WTC11 (cell line): ENCODE measurements around the gene SLC25A38. TPM values are rescaled to one million over a fixed set of nuclear protein-coding genes. Genes with fewer than 3 reads are reported as not detected.

Experiments used
- ATAC-seq: fragments of 200-7000 bp; cut with Tn5 transposase; 2 replicates; pipeline ENCODE4 v1.10.0; 2021; ENCODE audit warnings: mild to moderate bottlenecking, moderate library complexity
- CTCF ChIA-PET: fragments of 300-600 bp; sonication (Branson Sonifier 250); formaldehyde crosslinking; loops from one replicate; lab custom pipeline; 2021; ENCODE audit warnings: antibody characterized with exemption; lab: Charles Lee
- POLR2A ChIA-PET: fragments of 350-600 bp; sonication (Branson Sonifier 250); formaldehyde crosslinking; loops from one replicate; lab custom pipeline; 2021; ENCODE audit warnings: antibody characterized with exemption; lab: Charles Lee
- DNase-seq: peaks from one replicate; pipeline ENCODE4 v3.0.0; 2021; ENCODE audit warnings: low spot score
- H3K27ac Mint-ChIP-seq: 2 replicates; pipeline ENCODE4 v1.8.0; 2021; ENCODE audit warnings: mixed read lengths
- H3K27me3 Mint-ChIP-seq: 2 replicates; pipeline ENCODE4 v1.8.0; 2021; ENCODE audit warnings: low read depth, mild to moderate bottlenecking, moderate library complexity, mixed read lengths
- H3K36me3 Mint-ChIP-seq: 2 replicates; pipeline ENCODE4 v1.8.0; 2021; ENCODE audit warnings: mixed read lengths
- H3K4me1 Mint-ChIP-seq: 2 replicates; pipeline ENCODE4 v1.8.0; 2022; ENCODE audit warnings: mixed read lengths
- H3K4me3 Mint-ChIP-seq: 2 replicates; pipeline ENCODE4 v1.8.0; 2021; ENCODE audit warnings: mild to moderate bottlenecking, moderate library complexity, mixed read lengths
- H3K9me3 Mint-ChIP-seq: 2 replicates; pipeline ENCODE4 v1.8.0; 2021; ENCODE audit warnings: mixed read lengths
- AFF4 ChIP-seq: sonication (generic); formaldehyde crosslinking; IDR thresholded peaks from 2 replicates; pipeline ENCODE4 v1.8.1; 2023; ENCODE audit warnings: mild to moderate bottlenecking, missing genetic modification reagents, borderline replicate concordance
- E2F1 ChIP-seq: sonication (generic); formaldehyde crosslinking; IDR thresholded peaks from 2 replicates; pipeline ENCODE4 v1.8.0; 2022; ENCODE audit warnings: mild to moderate bottlenecking, missing genetic modification reagents
- ESRRA ChIP-seq: sonication (generic); formaldehyde crosslinking; IDR thresholded peaks from 2 replicates; pipeline ENCODE4 v1.8.1; 2022; ENCODE audit warnings: mild to moderate bottlenecking, missing genetic modification reagents, borderline replicate concordance
- FOXJ3 ChIP-seq: sonication (generic); formaldehyde crosslinking; IDR thresholded peaks from 2 replicates; pipeline ENCODE4 v1.9.0; 2021; ENCODE audit warnings: missing genetic modification reagents, mild to moderate bottlenecking, borderline replicate concordance
- HMGXB4 ChIP-seq: sonication (generic); formaldehyde crosslinking; IDR thresholded peaks from 2 replicates; pipeline ENCODE4 v1.8.1; 2023; ENCODE audit warnings: mild to moderate bottlenecking, moderate library complexity, missing genetic modification reagents
- KAT7 ChIP-seq: sonication (generic); formaldehyde crosslinking; IDR thresholded peaks from 2 replicates; pipeline ENCODE4 v1.8.1; 2023; ENCODE audit warnings: missing genetic modification reagents, mild to moderate bottlenecking, borderline replicate concordance
- MLX ChIP-seq: sonication (generic); formaldehyde crosslinking; IDR thresholded peaks from 2 replicates; pipeline ENCODE4 v1.8.1; 2023; ENCODE audit warnings: mild to moderate bottlenecking, missing genetic modification reagents, moderate library complexity
- PRDM15 ChIP-seq: sonication (generic); formaldehyde crosslinking; IDR thresholded peaks from 2 replicates; pipeline ENCODE4 v1.8.0; 2022; ENCODE audit warnings: missing genetic modification reagents
- PRRX2 ChIP-seq: fragments of 250-450 bp; sonication (Bioruptor Pico); IDR thresholded peaks from 2 replicates; pipeline ENCODE4 v1.8.0; 2021; ENCODE audit warnings: mild to moderate bottlenecking
- SOX15 ChIP-seq: fragments of 250-450 bp; sonication (Bioruptor Pico); IDR thresholded peaks from 2 replicates; pipeline ENCODE4 v1.9.0; 2021; ENCODE audit warnings: mild to moderate bottlenecking
- SP1 ChIP-seq: sonication (generic); formaldehyde crosslinking; conservative IDR thresholded peaks from 2 replicates; pipeline ENCODE4 v1.8.1; 2022; ENCODE audit warnings: missing genetic modification reagents
- TP53 ChIP-seq: sonication (generic); formaldehyde crosslinking; IDR thresholded peaks from 2 replicates; pipeline ENCODE4 v1.8.1; 2023; ENCODE audit warnings: mild to moderate bottlenecking, missing genetic modification reagents
- ZNF532 ChIP-seq: fragments of 250-450 bp; sonication (Bioruptor Pico); IDR thresholded peaks from 2 replicates; pipeline ENCODE4 v1.9.0; 2021; ENCODE audit warnings: mild to moderate bottlenecking, borderline replicate concordance
- total RNA-seq: library from RNA; stranded (reverse); gene quantifications from 3 replicates; pipeline ENCODE4 v1.2.3, GENCODE V29; 2021

SLC25A38 gene
- total RNA-seq, 1 experiment from 2014 or later = 34.9 TPM

- TF ChIP-seq FOXJ3 (no peak), PRRX2 (CRISPR knock-in tag) (peak; percentile 29; the same call in 1 of the 2 replicates), PRDM15 (CRISPR knock-in tag) (no peak), E2F1 (CRISPR knock-in tag) (no peak), AFF4 (CRISPR knock-in tag) (no peak)
Observed at GRCh38 chr3:39409514-39410136, 26.5 kb downstream of the SLC25A38 start (continued).

- peaks cover 32% of the 10 kb centered on the region for H3K4me1 Mint-ChIP-seq
- CTCF ChIA-PET = no interaction called here
- no peaks in the 10 kb centered on the region for H3K27me3 Mint-ChIP-seq
- H3K36me3 Mint-ChIP-seq = peaks cover 68% of the 10 kb centered on the region
- H3K4me3 Mint-ChIP-seq = no peak overlapping the region
- H3K27ac Mint-ChIP-seq = peak overlapping the region; percentile 84
- TF ChIP-seq TP53 (CRISPR knock-in tag) (no peak), ZNF532 (CRISPR knock-in tag) (no peak), SP1 (CRISPR knock-in tag) (no peak), HMGXB4 (no peak), KAT7 (CRISPR knock-in tag) (no peak), MLX (CRISPR knock-in tag) (no peak), SOX15 (no peak), ESRRA (CRISPR knock-in tag) (no peak)
- POLR2A ChIA-PET = no interaction called here
- no peak for DNase-seq
- ATAC-seq = no peak
- no peaks in the 10 kb centered on the region for H3K9me3 Mint-ChIP-seq
Observed at GRCh38 chr3:39410893-39411292, 27.7 kb downstream of the SLC25A38 start.
